Measurements from ENCODE around the gene SCP2.
"Not testable (repeated sequence)": the region's sequence is repeated elsewhere in the genome, so short reads cannot be mapped to it uniquely, and the experiment has no call there.

The SCP2 gene

GRCh38 chr1:52917581-52917980 is 9.5 kb upstream of the SCP2 start:
- no peak for DNase-seq

- no peak for DNase-seq
These were observed 8.9 kb upstream of the SCP2 start for GRCh38 chr1:52918201-52918600.

GRCh38 chr1:52919051-52919722 is 7.9 kb upstream of the SCP2 start:
- no peak for DNase-seq

GRCh38 chr1:52919723-52920483 is 7.2 kb upstream of the SCP2 start:
- no peak for DNase-seq

GRCh38 chr1:52920791-52921291 is 6.2 kb upstream of the SCP2 start:
- DNase-seq, result peak; percentile 7

- no peak for DNase-seq
These were observed 1.5 kb upstream of the SCP2 start for GRCh38 chr1:52925571-52926005.

- DNase-seq, result no peak
These were observed 238 bp upstream of the SCP2 start for GRCh38 chr1:52926864-52927211.

GRCh38 chr1:52928015-52928404 is 934 bp downstream of the SCP2 start:
- no peak for DNase-seq

GRCh38 chr1:52929019-52929418 is 1.9 kb downstream of the SCP2 start:
- DNase-seq, result no peak

GRCh38 chr1:52937433-52938182 is 10.5 kb downstream of the SCP2 start:
- DNase-seq, result no peak

GRCh38 chr1:52938183-52938451 is 11.0 kb downstream of the SCP2 start:
- no peak for DNase-seq

GRCh38 chr1:52943876-52944416 is 16.9 kb downstream of the SCP2 start:
- DNase-seq, result no peak

- no peak for DNase-seq
These were observed 17.5 kb downstream of the SCP2 start for GRCh38 chr1:52944566-52944965.

- no peak for DNase-seq
These were observed 20.4 kb downstream of the SCP2 start for GRCh38 chr1:52947490-52947889.

- not testable (repeated sequence) for DNase-seq
These were observed 22.5 kb downstream of the SCP2 start for GRCh38 chr1:52949602-52950001.

- no peak for DNase-seq
These were observed 25.0 kb downstream of the SCP2 start for GRCh38 chr1:52952112-52952511.

GRCh38 chr1:52955129-52955970 is 28.3 kb downstream of the SCP2 start:
- no peak for DNase-seq

GRCh38 chr1:52963101-52963500 is 36.0 kb downstream of the SCP2 start:
- DNase-seq, result no peak

GRCh38 chr1:52967666-52968065 is 40.6 kb downstream of the SCP2 start:
- DNase-seq, result no peak

GRCh38 chr1:52969234-52969633 is 42.2 kb downstream of the SCP2 start:
- DNase-seq, result not testable (repeated sequence)

- no peak for DNase-seq
These were observed 43.1 kb downstream of the SCP2 start for GRCh38 chr1:52970149-52970548.

- DNase-seq, result no peak
These were observed 46.8 kb downstream of the SCP2 start for GRCh38 chr1:52973841-52974240.

All from CD4-positive, alpha-beta T cell treated with Interleukin-17A for 4 hours (primary cell).